Nephron progenitor cell (in vitro differentiated cells): ENCODE data around the gene SMAGP.
"Not testable (repeated sequence)": the region's sequence is repeated elsewhere in the genome, so short reads cannot be mapped to it uniquely, and the experiment has no call there.

Experiments used
- DNase-seq: peaks from one replicate; pipeline ENCODE4 v3.0.0; 2021
- H3K27ac Mint-ChIP-seq: 2 replicates; pipeline ENCODE4 v1.8.0; 2021; ENCODE audit warnings: mild to moderate bottlenecking, moderate library complexity, mixed read lengths
- H3K27me3 Mint-ChIP-seq: 2 replicates; pipeline ENCODE4 v1.8.0; 2021; ENCODE audit warnings: mild to moderate bottlenecking, low read depth, mixed read lengths; ENCODE audit not compliant: poor library complexity
- H3K36me3 Mint-ChIP-seq: 2 replicates; pipeline ENCODE4 v1.8.0; 2021; ENCODE audit warnings: low read depth, mixed read lengths
- H3K4me1 Mint-ChIP-seq: 2 replicates; pipeline ENCODE4 v1.8.0; 2021; ENCODE audit warnings: mixed read lengths
- H3K4me3 Mint-ChIP-seq: 2 replicates; pipeline ENCODE4 v1.8.0; 2021; ENCODE audit warnings: mild to moderate bottlenecking, moderate library complexity, mixed read lengths
- H3K9me3 Mint-ChIP-seq: 2 replicates; pipeline ENCODE4 v1.8.0; 2021; ENCODE audit warnings: mild to moderate bottlenecking, moderate library complexity, mixed read lengths
- CTCF ChIP-seq: fragments of 200-600 bp; sonication (generic); IDR thresholded peaks from 2 replicates; pipeline ENCODE4 v1.5.0; 2021; ENCODE audit warnings: antibody characterized with exemption

The SMAGP gene

GRCh38 chr12:51270067-51270950 lies at the start of gene SMAGP:
Gene SMAGP, minus strand, starts transcription at chr12:51270415. Its CDS starts 1,137 bp downstream, at chr12:51269278.
- H3K27ac Mint-ChIP-seq, result peak within 1 kb of the TSS; percentile 83
- TF ChIP-seq CTCF, result no peak

GRCh38 chr12:51318846-51319599 lies 48.8 kb upstream of the SMAGP start:
- Mint-ChIP-seq H3K36me3 (no peaks in the 10 kb centered on the region), H3K9me3 (peaks cover 6% of the 10 kb centered on the region), H3K27ac (no peak overlapping the region), H3K4me3 (no peak overlapping the region), H3K27me3 (peaks cover 6% of the 10 kb centered on the region), H3K4me1 (peaks cover 33% of the 10 kb centered on the region)
- TF ChIP-seq CTCF, result no peak
- DNase-seq, result no peak

More at GRCh38 chr12:51270067-51270950, at the start of gene SMAGP:
- Mint-ChIP-seq H3K4me3 (peak within 1 kb of the TSS; percentile 93), H3K4me1 (peaks cover 13% of the 10 kb centered on the region), H3K36me3 (peaks cover 5% of the 10 kb centered on the region), H3K9me3 (no peaks in the 10 kb centered on the region), H3K27me3 (peaks cover 37% of the 10 kb centered on the region)
- peak; percentile 83 for DNase-seq

- H3K9me3 Mint-ChIP-seq, H3K4me3 Mint-ChIP-seq, DNase-seq, H3K36me3 Mint-ChIP-seq, H3K27me3 Mint-ChIP-seq, H3K27ac Mint-ChIP-seq: not testable (repeated sequence)
- peaks cover 33% of the 10 kb centered on the region for H3K4me1 Mint-ChIP-seq
Observed at GRCh38 chr12:51318057-51318806, 48.0 kb upstream of the SMAGP start.

- H3K36me3 Mint-ChIP-seq, result no peaks in the 10 kb centered on the region
- H3K4me1 Mint-ChIP-seq, result peaks cover 14% of the 10 kb centered on the region
- H3K9me3 Mint-ChIP-seq, result no peaks in the 10 kb centered on the region
- no peak for TF ChIP-seq CTCF
- H3K27me3 Mint-ChIP-seq, result peaks cover 12% of the 10 kb centered on the region
- no peak for DNase-seq
- no peak overlapping the region for H3K27ac Mint-ChIP-seq
- H3K4me3 Mint-ChIP-seq, result no peak overlapping the region
Observed at GRCh38 chr12:51311389-51311788, 41.2 kb upstream of the SMAGP start.

GRCh38 chr12:51307655-51308593 lies 37.7 kb upstream of the SMAGP start:
- H3K27me3 Mint-ChIP-seq, result peaks cover 11% of the 10 kb centered on the region
- no peak for DNase-seq
- no peak overlapping the region for H3K4me3 Mint-ChIP-seq
- no peak for TF ChIP-seq CTCF
- H3K27ac Mint-ChIP-seq, result no peak overlapping the region
- no peaks in the 10 kb centered on the region for H3K9me3 Mint-ChIP-seq
- peaks cover 14% of the 10 kb centered on the region for H3K4me1 Mint-ChIP-seq
- no peaks in the 10 kb centered on the region for H3K36me3 Mint-ChIP-seq
